GM21381 (cell line): ENCODE measurements around the gene OR5F1.

Source experiments
- ATAC-seq: cut with Tn5 transposase; IDR thresholded peaks from one replicate; pipeline ENCODE4 v1.9.1; 2021; ENCODE audit warnings: mild to moderate bottlenecking, moderate library complexity; ENCODE audit not compliant: unreplicated experiment

OR5F1 gene

GRCh38 chr11:55994525-55994924, at the start of gene OR5F1:
Gene OR5F1, minus strand, starts transcription at chr11:55994625. Its CDS starts 0 bp downstream, at chr11:55994625.
- no peak for ATAC-seq

DNA sequence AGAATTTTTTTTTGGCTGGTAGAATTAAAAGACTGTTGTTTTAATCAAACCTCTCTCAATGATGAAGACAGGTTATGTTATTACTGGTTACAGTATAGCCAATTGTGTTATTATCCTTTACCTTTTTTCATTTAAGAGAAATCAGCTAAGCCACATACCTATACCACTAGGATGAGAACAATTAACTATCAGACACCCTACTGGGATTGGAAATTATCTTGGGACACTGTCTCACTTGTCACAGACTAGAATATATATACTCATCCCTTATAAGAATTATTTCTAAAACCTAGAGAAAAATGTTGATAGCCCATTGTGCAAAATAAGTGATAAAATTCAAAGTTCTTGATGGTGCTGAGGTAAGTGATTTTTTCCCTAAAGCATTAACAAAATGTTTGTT, 32.9 kb upstream of the OR5F1 start, which contains the start of gene OR5AS1:
Gene OR5AS1, plus strand, starts transcription at position 301 of the 400 bp plus-strand sequence. CDS start 2,765 bp downstream, outside the sequence.
- no peak for ATAC-seq

DNA sequence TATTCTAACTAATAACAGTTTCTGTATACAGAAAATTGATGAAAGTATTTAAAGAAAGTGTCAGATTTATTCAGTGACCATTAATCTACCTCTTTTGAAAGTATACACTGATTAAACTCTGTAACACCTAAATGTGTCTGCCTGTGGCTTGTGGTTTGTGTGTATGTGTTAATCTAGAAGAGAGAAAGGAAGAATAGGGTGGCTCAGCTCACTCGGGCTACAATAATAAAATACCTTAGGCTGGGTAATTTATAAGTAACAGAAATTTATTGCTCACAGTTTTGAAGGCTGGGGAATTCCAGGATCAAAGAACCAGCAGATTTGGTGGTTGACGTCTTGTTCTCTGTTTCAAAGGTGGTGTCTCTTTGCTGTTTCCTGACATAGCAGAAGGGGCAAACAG, 19.4 kb upstream of the OR5F1 start:
- no peak for ATAC-seq

GRCh38 chr11:56010716-56011115, 16.3 kb upstream of the OR5F1 start:
- ATAC-seq = no peak

- no peak for ATAC-seq
Measured at GRCh38 chr11:55970935-55971334, 23.5 kb downstream of the OR5F1 start.

DNA sequence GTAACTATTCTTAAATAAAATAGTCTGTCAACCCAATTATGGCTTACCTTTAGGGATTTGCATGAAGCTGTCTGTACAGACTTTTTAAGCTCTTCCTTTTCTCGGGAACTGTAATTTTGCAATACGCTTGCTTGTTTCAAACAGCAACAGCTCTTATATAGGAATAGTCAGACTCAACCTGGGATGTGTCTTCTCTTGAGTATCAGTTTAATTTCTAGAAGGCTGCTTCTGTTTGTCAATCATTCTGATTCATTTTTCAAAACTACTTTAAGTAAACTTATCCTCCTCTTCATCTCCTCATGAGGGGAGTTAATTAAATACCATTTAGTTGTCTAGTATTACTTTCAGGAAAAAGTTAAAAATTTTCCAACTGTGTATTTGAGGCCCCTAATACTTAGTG, 24.6 kb downstream of the OR5F1 start, which contains the start of gene OR10AG1:
Gene OR10AG1, minus strand, starts transcription at position 101 of the 400 bp plus-strand sequence. Its CDS starts 38 bp downstream, at position 63.
- no peak for ATAC-seq

DNA sequence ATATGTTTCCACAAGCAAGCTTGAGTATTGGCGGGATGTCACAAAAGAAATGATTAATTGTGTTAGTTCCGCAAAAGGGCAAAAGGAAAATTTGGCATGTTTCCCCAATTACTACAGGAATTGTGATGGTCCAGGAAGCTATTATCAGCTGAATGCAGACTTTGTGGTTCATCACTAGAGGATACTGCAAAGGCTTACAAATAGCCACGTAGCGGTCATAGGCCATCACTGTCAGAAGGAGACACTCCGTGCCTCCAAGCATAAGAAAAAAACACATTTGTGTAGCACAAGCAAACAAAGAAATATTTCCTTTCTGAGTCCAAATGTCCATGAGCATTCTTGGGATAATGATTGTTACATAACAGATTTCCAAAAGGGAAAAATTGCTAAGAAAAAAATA, 26.5 kb downstream of the OR5F1 start:
- no peak for ATAC-seq

DNA sequence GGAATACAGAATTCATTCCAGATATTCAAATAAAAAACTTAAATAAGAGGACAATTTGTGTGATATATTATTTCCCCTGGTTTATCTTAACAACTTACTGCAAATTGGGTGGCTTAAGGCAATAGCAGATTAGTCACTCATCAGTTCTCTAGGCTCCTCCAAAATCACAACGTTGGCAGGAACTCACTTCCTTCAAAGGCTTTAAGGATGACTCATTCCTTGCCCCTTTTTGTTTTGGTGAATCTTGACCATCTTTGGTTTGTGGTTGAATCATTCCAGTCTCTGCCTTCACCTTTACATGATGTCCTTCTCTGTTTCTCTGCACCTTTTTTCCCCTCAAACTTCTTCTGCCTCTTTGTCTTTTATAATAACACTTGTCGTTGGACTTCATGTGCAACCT, 28.0 kb downstream of the OR5F1 start:
- ATAC-seq = no peak

- no peak for ATAC-seq
Measured at GRCh38 chr11:55956521-55956920, 37.9 kb downstream of the OR5F1 start.

DNA sequence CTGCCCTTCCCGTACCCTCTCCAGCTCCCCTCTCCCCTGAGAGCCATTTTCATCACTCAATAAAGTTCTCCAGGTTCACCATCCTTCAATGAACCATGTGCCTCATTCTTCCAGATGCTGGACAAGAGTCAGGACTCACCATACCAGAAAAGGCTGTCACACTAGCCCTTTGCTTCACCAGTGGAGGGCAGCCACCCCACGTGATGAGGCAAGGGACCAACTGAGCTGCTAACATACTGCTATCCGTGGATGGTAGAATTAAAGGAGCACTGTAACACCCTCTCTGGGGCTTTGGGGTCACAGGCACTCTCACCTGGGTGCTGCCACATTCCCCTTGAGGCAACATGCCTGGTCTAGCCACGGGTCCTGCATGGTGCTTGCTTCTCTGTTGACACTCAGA, 45.1 kb downstream of the OR5F1 start:
- no peak for ATAC-seq
